Activated CD4-positive, alpha-beta T cell treated with anti-CD3 and anti-CD28 coated beads for 24 hours (primary cell): ENCODE measurements around the gene GOLGA8F.
"Not testable (repeated sequence)": the region's sequence is repeated elsewhere in the genome, so short reads cannot be mapped to it uniquely, and the experiment has no call there.

ENCODE experiments used
- DNase-seq, 2 donors: peaks; one replicate each; pipeline ENCODE4 v3.0.0-alpha.2; 2020; ENCODE audit warnings: low read depth in 2 of 2

Gene GOLGA8F, protein sequence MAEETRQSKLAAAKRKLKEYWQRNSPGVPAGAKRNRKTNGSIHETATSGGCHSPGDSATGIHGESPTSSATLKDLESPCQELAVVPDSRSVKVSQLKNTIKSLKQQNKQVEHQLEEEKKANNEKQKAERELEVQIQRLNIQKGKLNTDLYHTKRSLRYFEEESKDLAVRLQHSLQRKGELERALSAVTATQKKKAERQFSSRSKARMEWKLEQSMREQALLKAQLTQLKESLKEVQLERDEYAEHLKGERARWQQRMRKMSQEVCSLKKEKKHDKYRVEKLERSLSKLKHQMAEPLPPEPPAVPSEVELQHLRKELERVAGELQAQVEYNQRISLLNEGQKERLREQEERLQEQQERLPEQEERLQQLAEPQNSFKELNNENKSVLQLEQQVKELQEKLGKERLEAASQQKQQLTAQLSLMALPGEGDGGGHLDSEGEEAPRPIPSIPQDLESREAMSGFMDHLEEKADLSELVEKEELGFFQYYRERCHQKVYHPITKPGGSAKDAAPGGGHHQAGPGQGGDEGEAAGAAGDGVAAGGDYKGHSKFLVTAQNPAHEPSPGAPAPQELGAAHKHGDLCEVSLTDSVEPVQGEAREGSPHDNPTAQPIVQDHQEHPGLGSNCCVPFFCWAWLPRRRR

DNA sequence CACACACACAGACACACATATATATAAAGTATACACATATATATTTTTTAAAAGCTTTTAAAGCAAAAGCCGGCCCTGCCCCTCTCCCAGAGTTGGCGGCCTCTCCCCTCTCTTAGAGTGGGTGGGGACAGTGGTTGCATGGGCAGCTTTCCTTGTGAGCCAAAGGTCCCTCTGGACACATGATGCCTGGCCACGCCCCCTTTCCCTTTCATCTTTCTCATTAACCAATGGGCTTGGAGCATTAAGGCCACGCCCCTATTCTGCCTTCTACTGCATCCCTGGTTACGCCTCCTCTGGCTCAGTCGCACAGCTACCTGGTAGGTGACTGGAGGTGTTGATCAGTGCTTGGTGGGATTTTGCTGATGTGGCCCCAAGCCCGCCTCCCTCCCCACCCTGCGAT, at the start of gene GOLGA8F:
TSS of gene GOLGA8F (plus strand) at position 301 of the 400 bp plus-strand sequence. CDS start at position 399, 98 bp downstream.
- not testable (repeated sequence) for DNase-seq

- not testable (repeated sequence) for DNase-seq
These were observed 20.5 kb upstream of the GOLGA8F start, which contains the start of gene GOLGA6L24 for GRCh38 chr15:28357984-28358383. GOLGA6L24 (minus strand) TSS chr15:28358084; CDS start chr15:28358023, 61 bp downstream.

GRCh38 chr15:28365502-28365901, 13.0 kb upstream of the GOLGA8F start:
- not testable (repeated sequence) for DNase-seq

GRCh38 chr15:28380053-28380452, 1.6 kb downstream of the GOLGA8F start:
- DNase-seq, result not testable (repeated sequence)

- DNase-seq, result not testable (repeated sequence)
These were observed 17.6 kb downstream of the GOLGA8F start for GRCh38 chr15:28396022-28396421.

DNA sequence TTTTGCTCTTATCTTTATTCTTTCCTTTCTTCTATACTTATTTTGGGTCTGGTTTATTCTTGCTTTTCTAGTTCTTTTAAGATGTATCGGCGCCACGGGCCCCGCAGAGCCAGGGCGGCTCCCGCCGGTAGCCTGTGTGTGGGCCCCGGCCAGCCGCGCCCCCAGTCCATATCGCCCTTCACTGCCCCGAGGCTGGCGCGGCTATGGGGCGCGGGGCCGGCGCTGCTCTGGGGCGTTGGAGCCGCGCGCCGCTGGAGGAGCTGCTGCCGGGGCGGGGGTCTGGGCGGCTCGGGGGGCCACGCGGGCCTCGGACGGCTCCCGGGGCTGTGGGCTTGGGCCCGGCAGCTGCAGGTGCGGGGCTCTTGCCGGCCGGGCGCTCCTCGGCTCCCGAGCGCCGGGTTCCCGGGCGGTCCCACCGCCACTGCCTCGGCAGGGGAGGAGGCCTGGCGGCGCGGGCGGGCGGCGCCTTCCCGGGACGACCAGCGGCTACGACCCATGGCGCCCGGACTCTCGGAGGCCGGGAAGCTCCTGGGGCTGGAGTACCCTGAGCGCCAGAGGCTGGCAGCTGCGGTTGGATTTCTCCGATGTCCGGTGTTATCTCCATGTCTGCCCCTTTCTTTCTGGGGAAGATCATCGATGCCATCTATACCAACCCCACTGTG, 24.4 kb downstream of the GOLGA8F start:
- DNase-seq, result not testable (repeated sequence)

DNA sequence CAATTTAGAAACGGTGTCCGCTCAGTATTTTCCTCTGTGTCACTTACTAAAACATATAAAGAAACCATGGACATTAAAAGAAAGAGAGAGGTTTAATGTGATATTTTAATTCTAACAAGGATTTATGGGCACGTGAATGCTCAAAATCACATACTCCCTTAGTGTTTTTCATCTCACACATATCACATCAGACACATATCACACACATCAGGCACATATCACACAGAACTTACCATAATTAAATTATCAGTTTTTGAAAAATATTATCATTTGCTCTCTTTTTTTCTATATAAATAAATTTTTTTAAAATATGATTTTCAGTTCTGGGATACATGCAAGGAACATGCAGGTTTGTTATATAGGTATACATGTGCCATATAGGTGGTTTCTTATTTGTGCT, 42.0 kb downstream of the GOLGA8F start:
- DNase-seq, result not testable (repeated sequence)

GRCh38 chr15:28435594-28435993, 57.1 kb downstream of the GOLGA8F start:
- not testable (repeated sequence) for DNase-seq
